Thoracic aorta (tissue), 2 donors: ENCODE measurements around the gene HSFX2. TPM values are rescaled to one million over a fixed set of nuclear protein-coding genes. Genes with fewer than 3 reads are reported as not detected.

Experiments
- total RNA-seq, 2 donors: library from RNA; depleted of rRNA; stranded (reverse); fragments of >200 nt; gene quantifications; one replicate each; pipeline versions ENCODE4 v1.1.0 to v1.2.3, GENCODE V29; 2016

HSFX2 gene
- total RNA-seq, 2 donors from 2014 or later: 0.54 to 1.3 TPM

Other genes with a start within 250 kb of the HSFX2 start
- gene IDS, start 90.0 kb downstream of the HSFX2 start, total RNA-seq: 100 to 1,000 TPM; 204 to 210 TPM
- 10 to 100 TPM; 22.2 to 22.6 TPM for gene EOLA1, start 54.3 kb downstream of the HSFX2 start, total RNA-seq
- gene HSFX3, start 45.4 kb downstream of the HSFX2 start, total RNA-seq: not detected
- not detected for gene MAGEA9B, start 7.9 kb downstream of the HSFX2 start, total RNA-seq
- 10 to 100 TPM; 17.6 to 21.5 TPM for gene TMEM185A, start 36.5 kb upstream of the HSFX2 start, total RNA-seq
- not detected for gene MAGEA11, start 116.7 kb upstream of the HSFX2 start, total RNA-seq
- gene HSFX1, start 178.8 kb upstream of the HSFX2 start, total RNA-seq: 1 to 10 TPM in 1 of 2 donors, under 1 TPM in 1; 0.54 to 2.0 TPM
- not detected for gene MAGEA9, start 186.6 kb upstream of the HSFX2 start, total RNA-seq